Sigmoid colon (tissue), 7 donors: ENCODE measurements around the gene SEPTIN3. TPM values are rescaled to one million over a fixed set of nuclear protein-coding genes. Genes with fewer than 3 reads are reported as not detected.

Experiments
- DNase-seq: peaks from one replicate; pipeline ENCODE4 v3.0.0-alpha.2; 2019
- H3K27ac ChIP-seq, 4 donors: fragments of 200-600 bp; sonication (generic); one replicate each; pipeline ENCODE4 v1.5.1; 2016 to 2019; ENCODE audit warnings: mild to moderate bottlenecking in 1 of 4
- H3K27me3 ChIP-seq, 3 donors: fragments of 200-600 bp; sonication (generic); one replicate each; pipeline ENCODE4 v1.5.1; 2019; ENCODE audit warnings: mild to moderate bottlenecking in 1 of 3
- H3K36me3 ChIP-seq, 4 donors: fragments of 200-600 bp; sonication (generic); one replicate each; pipeline ENCODE4 v1.5.1; 2016 to 2019
- H3K4me1 ChIP-seq, 4 donors: fragments of 200-600 bp; sonication (generic); one replicate each; pipeline ENCODE4 v1.5.1; 2017 to 2019
- H3K4me3 ChIP-seq, 4 donors: fragments of 200-600 bp; sonication (generic); one replicate each; pipeline ENCODE4 v1.5.1; 2017 to 2019; ENCODE audit warnings: mild to moderate bottlenecking in 2 of 4, moderate library complexity in 1 of 4
- H3K9me3 ChIP-seq, 4 donors: fragments of 200-600 bp in 3 of 4; sonication (generic) in 3 of 4; one replicate each; pipeline versions ENCODE4 v1.5.1 to v1.6.1; 2013 to 2019
- EP300 ChIP-seq, 4 donors: sonication (generic); formaldehyde crosslinking; IDR thresholded peaks; one replicate each; pipeline ENCODE4 v1.6.1; 2017; ENCODE audit warnings: antibody characterized with exemption in 4 of 4
- POLR2A ChIP-seq, 2 donors: fragments of 450-650 bp; IDR thresholded peaks; one replicate each; pipeline ENCODE4 v1.6.1; 2016; ENCODE audit warnings: antibody characterized with exemption in 2 of 2, mild to moderate bottlenecking in 2 of 2, moderate library complexity in 2 of 2
- POLR2AphosphoS5 ChIP-seq, 4 donors: sonication (generic); formaldehyde crosslinking; IDR thresholded peaks; one replicate each; pipeline ENCODE4 v1.6.1; 2017; ENCODE audit warnings: antibody characterized with exemption in 4 of 4
- WGBS, 2 donors: extraction: QIAGEN DNeasy Blood & Tissue Kit; methylation state at CpG; one replicate each; pipeline ENCODE4 v1.1.7; 2013; 5-methylcytosine and 5-hydroxymethylcytosine counted together
- intact Hi-C: fragments of 100-400 bp; cut with DNase I; formaldehyde crosslinking; loops from one replicate; pipeline ENCODE4 v1.15.1; 2023
- polyA plus RNA-seq, 3 donors: library from polyadenylated mRNA; stranded (reverse); fragments of 200-250 nt; gene quantifications; one replicate each; pipeline ENCODE4 v1.2.3, GENCODE V29; 2013
- total RNA-seq, 4 donors: library from RNA; depleted of rRNA; stranded (reverse); fragments of >200 nt; gene quantifications; one replicate each; pipeline ENCODE4 v1.1.0, GENCODE V29; 2016
- TF ChIP-seq, protein P1 (sequence below), 4 experiments: fragments of 450-650 bp in 3 of 4; fragments of 200-600 bp in 1 of 4; IDR thresholded peaks; one replicate each; pipeline ENCODE4 v1.5.1; 2016 to 2019; ENCODE audit warnings: antibody characterized with exemption in 4 of 4, mild to moderate bottlenecking in 3 of 4, moderate library complexity in 2 of 4
- donor health status: healthy with polysubstance abuse.
- donor health status: Bipolar disorder and iron deficiency.
- donor health status: healthy.

SEPTIN3 gene
- total and polyA plus RNA-seq, 7 donors, result 0.46 to 1.6 (median 1.1) TPM

DNA sequence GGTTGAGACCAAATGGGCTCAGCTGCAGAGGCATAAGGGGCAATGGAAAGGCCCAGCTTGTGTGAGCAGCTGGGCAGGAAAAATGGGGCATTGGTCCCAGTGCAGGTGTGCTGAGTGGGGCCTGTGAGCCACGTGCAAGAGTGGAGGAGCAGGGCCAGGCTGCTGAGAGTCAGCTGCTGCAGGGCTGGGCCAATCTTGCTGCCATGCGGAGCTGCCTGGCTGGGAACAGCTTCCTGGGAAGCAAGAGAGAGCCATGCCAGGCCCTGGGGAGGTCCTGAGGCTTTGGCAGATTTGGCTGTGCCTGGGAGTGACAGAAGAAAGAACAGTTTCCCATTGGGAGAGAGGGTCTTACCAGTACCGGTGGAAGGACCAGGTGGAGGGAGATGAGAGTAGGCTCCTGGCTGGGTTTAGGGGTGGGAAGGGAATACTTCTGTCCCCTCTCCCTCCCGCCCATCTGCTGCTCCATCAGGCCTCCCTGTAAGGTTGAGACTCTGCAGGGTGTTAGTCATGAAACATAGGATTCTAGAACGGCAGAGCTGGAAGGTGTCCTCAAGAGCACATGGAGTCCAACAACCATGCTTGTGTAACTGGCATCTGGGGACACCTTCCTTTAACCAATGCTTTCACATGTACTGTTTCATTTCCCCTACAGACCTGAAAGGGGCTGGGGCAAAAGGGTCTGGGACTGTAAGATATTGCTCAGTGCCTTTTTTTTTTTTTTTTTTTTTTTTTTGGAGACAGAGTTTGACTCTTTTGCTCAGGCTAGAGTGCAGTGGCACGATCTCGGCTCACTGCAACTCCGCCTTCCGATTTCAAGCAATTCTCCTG is 10.4 kb downstream of the SEPTIN3 start:
- intact Hi-C loops, result no loop called here
- H3K27me3 ChIP-seq, result peaks cover 21 to 37% (median 28%) of the 10 kb centered on the region in 3 donors
- no peak overlapping the region for H3K4me3 ChIP-seq
- H3K36me3 ChIP-seq, result no peaks in the 10 kb centered on the region
- peaks cover 0 to 12% (median 11%) of the 10 kb centered on the region in 4 donors for H3K4me1 ChIP-seq
- H3K27ac ChIP-seq, result no peak overlapping the region
- TF ChIP-seq POLR2A (IDR thresholded peaks at IDR 0.05) (no peak), POLR2AphosphoS5 (IDR thresholded peaks at IDR 0.05) (no peak), EP300 (IDR thresholded peaks at IDR 0.05) (no peak)
- TF ChIP-seq, protein P1, sequence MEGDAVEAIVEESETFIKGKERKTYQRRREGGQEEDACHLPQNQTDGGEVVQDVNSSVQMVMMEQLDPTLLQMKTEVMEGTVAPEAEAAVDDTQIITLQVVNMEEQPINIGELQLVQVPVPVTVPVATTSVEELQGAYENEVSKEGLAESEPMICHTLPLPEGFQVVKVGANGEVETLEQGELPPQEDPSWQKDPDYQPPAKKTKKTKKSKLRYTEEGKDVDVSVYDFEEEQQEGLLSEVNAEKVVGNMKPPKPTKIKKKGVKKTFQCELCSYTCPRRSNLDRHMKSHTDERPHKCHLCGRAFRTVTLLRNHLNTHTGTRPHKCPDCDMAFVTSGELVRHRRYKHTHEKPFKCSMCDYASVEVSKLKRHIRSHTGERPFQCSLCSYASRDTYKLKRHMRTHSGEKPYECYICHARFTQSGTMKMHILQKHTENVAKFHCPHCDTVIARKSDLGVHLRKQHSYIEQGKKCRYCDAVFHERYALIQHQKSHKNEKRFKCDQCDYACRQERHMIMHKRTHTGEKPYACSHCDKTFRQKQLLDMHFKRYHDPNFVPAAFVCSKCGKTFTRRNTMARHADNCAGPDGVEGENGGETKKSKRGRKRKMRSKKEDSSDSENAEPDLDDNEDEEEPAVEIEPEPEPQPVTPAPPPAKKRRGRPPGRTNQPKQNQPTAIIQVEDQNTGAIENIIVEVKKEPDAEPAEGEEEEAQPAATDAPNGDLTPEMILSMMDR (IDR thresholded peaks at IDR 0.05), result no peak
- no peaks in the 10 kb centered on the region for H3K9me3 ChIP-seq
- no peak for DNase-seq
- WGBS, 2 donors, result 81 to 82% methylated on average over 9 of the region's 9 CpGs

DNA sequence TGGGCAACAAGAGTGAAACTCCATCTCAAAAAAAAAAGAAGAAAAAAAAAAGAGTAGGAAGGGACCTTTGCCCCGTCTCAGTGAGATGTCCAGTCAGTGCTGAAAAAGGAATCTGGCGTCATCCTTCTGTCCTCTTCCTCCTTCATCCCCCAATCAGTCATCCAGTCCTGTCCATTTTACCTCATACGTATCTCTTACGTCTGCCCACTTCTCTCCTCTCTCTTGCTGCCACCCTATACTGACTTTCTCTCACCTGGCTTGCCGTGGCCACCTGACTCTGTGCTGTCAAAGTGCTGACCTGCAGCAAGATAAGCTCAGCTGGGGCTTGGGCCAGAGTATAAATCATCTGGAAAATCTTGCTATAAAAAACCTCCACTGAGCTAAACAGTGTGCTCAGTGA is 13.6 kb downstream of the SEPTIN3 start:
- Histone ChIP-seq H3K4me3 (no peak overlapping the region), H3K9me3 (no peaks in the 10 kb centered on the region), H3K36me3 (no peaks in the 10 kb centered on the region), H3K27me3 (peaks cover under 1 to 7% (median 3%) of the 10 kb centered on the region in 3 donors), H3K4me1 (no peaks in the 10 kb centered on the region), H3K27ac (no peak overlapping the region)
- DNase-seq, result no peak
- TF ChIP-seq POLR2AphosphoS5 (IDR thresholded peaks at IDR 0.05) (no peak), EP300 (IDR thresholded peaks at IDR 0.05) (no peak)
- 58 to 79% methylated on average over 5 of the region's 5 CpGs for WGBS, 2 donors
- intact Hi-C loops, result no loop called here

DNA sequence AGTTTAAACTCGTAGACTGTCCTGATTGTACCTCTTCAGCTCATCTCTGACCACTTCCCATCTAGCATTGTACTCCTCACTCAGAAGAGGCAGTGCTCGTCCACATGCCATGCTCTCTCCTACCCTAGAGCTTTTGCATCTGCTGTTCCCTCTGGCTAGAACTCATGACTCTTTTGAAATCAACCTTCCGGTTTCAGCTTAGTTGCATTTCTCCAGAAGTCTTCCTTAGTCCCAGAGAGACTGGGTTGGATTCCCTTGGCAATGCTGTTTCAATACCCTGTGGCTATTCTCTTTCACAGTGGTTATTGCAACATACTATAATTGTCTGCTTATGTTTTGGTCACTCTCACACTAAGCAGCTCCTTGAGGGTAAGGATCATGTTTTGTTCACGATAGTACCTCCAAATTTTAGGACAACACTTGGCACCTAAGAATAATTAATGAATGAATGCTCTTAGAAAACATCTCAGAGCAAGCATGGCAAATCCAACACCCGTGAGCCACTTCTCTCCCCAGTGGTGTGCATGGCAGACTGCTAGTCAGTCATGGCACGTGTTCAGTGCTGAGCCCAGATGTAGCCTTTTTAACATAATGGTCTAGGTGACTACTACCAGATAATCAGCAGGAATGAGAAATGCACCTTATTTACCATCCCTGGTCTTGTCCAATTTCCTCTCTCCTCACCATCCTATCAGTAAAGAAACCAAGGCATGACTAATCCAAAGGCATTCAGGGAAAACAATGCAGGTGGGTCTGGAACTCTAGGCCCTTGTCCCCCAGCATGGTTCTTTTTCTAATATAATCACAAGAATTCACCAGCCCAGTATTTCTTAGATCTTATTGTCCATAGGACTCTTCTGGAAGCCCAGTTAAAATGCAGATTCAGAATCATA is 14.5 kb downstream of the SEPTIN3 start:
- intact Hi-C loops, result no loop called here
- no peak for DNase-seq
- 79 to 80% methylated on average over 6 of the region's 6 CpGs for WGBS, 2 donors
- Histone ChIP-seq H3K27me3 (no peaks in the 10 kb centered on the region), H3K36me3 (no peaks in the 10 kb centered on the region), H3K9me3 (no peaks in the 10 kb centered on the region), H3K27ac (no peak overlapping the region), H3K4me3 (no peak overlapping the region), H3K4me1 (no peaks in the 10 kb centered on the region)
- TF ChIP-seq EP300 (IDR thresholded peaks at IDR 0.05) (no peak), POLR2A (IDR thresholded peaks at IDR 0.05) (no peak), POLR2AphosphoS5 (IDR thresholded peaks at IDR 0.05) (no peak)
- TF ChIP-seq, protein P1 (IDR thresholded peaks at IDR 0.05), result no peak

DNA sequence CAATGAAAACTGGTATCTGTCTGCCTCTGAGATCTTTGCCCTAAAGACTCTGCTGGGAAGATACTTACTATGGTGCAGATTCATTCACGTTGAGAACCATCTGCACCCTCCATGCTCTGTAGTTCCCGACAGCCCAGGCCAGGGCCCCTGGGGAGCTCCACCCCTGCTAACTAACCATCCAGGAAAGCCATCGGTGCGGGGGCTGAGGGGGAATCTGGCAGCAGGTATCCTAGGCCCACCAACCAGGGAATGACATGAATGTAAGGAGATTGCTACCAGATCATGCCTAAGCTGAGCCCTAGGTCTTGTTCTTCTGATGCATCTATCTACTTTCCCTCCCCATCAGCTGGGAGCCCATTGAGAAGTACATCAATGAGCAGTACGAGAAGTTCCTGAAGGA is 18.0 kb downstream of the SEPTIN3 start:
- intact Hi-C loops, result no loop called here
- Histone ChIP-seq H3K36me3 (no peaks in the 10 kb centered on the region), H3K9me3 (no peaks in the 10 kb centered on the region), H3K27me3 (no peaks in the 10 kb centered on the region), H3K4me3 (no peak overlapping the region), H3K4me1 (no peaks in the 10 kb centered on the region), H3K27ac (no peak overlapping the region)
- DNase-seq, result no peak
- TF ChIP-seq EP300 (IDR thresholded peaks at IDR 0.05) (no peak), POLR2AphosphoS5 (IDR thresholded peaks at IDR 0.05) (no peak), POLR2A (IDR thresholded peaks at IDR 0.05) (no peak)
- TF ChIP-seq, protein P1 (IDR thresholded peaks at IDR 0.05), result no peak
- WGBS, 2 donors, result 94 to 95% methylated on average over 5 of the region's 5 CpGs

DNA sequence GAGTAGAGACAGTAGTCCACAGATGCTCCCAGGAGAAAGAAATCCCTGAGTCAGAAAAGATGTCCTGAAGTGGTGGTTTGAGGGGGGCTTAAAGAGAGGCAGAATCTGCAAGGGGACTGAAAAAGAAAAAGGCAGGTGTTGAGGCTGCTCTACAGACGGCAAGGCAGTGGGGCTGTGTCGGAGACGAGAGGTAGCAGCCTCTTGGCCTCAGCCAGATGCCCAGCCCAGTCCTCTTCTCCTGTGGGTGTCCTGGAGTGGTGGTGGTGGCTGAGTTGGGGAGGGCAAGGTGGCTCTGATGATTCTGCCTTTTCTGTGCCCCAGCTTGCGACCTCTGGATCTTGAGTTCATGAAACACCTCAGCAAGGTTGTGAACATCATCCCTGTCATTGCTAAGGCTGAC is 20.0 kb downstream of the SEPTIN3 start:
- no peak for DNase-seq
- Histone ChIP-seq H3K4me3 (no peak overlapping the region), H3K27me3 (no peaks in the 10 kb centered on the region), H3K36me3 (no peaks in the 10 kb centered on the region), H3K9me3 (no peaks in the 10 kb centered on the region), H3K4me1 (no peaks in the 10 kb centered on the region), H3K27ac (no peak overlapping the region)
- TF ChIP-seq EP300 (IDR thresholded peaks at IDR 0.05) (no peak), POLR2AphosphoS5 (IDR thresholded peaks at IDR 0.05) (no peak), POLR2A (IDR thresholded peaks at IDR 0.05) (no peak)
- TF ChIP-seq, protein P1 (IDR thresholded peaks at IDR 0.05), result no peak
- intact Hi-C loops, result no loop called here
- WGBS, 2 donors, result 67 to 93% methylated on average over 4 of the region's 4 CpGs
